SKM-1 treated with dmso at 0.1 percent for 144 hours (cell line): ENCODE measurements around the gene FTO.

Experiments
- DNase-seq: peaks from one replicate; lab custom pipeline; 2025; ENCODE audit not compliant: unreplicated experiment; lab: John Stamatoyannopoulos, UW

The FTO gene

GRCh38 chr16:53752560-53752959, 48.6 kb downstream of the FTO start:
- no peak for DNase-seq

- no peak for DNase-seq
These were observed 49.5 kb downstream of the FTO start for GRCh38 chr16:53753431-53753830.

- no peak for DNase-seq
These were observed 51.3 kb downstream of the FTO start for GRCh38 chr16:53755026-53755910.

GRCh38 chr16:53756275-53756996, 52.5 kb downstream of the FTO start:
- DNase-seq = no peak

GRCh38 chr16:53757971-53758609, 54.1 kb downstream of the FTO start:
- DNase-seq = no peak

- no peak for DNase-seq
These were observed 58.2 kb downstream of the FTO start for GRCh38 chr16:53761962-53762703.

GRCh38 chr16:53766304-53767016, 62.5 kb downstream of the FTO start:
- DNase-seq = no peak

GRCh38 chr16:53768167-53768566, 64.2 kb downstream of the FTO start:
- DNase-seq = no peak

GRCh38 chr16:53768593-53768992, 64.6 kb downstream of the FTO start:
- DNase-seq = no peak

- DNase-seq = no peak
These were observed 65.2 kb downstream of the FTO start for GRCh38 chr16:53769185-53769584.

GRCh38 chr16:53769787-53770186, 65.8 kb downstream of the FTO start:
- DNase-seq = no peak

- no peak for DNase-seq
These were observed 66.7 kb downstream of the FTO start for GRCh38 chr16:53770641-53771040.

- no peak for DNase-seq
These were observed 67.9 kb downstream of the FTO start for GRCh38 chr16:53771655-53772497.

- peak; percentile 14 for DNase-seq
These were observed 69.3 kb downstream of the FTO start for GRCh38 chr16:53773150-53773846.

- no peak for DNase-seq
These were observed 69.9 kb downstream of the FTO start for GRCh38 chr16:53773881-53774280.

- DNase-seq = peak; percentile 26
These were observed 71.3 kb downstream of the FTO start for GRCh38 chr16:53775106-53775820.

GRCh38 chr16:53775821-53776431, 72.0 kb downstream of the FTO start:
- DNase-seq = peak; percentile 95

GRCh38 chr16:53779186-53779585, 75.2 kb downstream of the FTO start:
- no peak for DNase-seq
